T-helper 2 cell treated with Interferon-gamma antibody and Interleukin-4, amounts not matched to agents 5 μg/mL and 100 μg/mL, for 36 hours (primary cell): ENCODE results near the gene FAM114A2.

Experiments used
- DNase-seq: peaks from one replicate; pipeline ENCODE4 v3.0.0; 2021; ENCODE audit warnings: low spot score
- H3K27ac Mint-ChIP-seq: one replicate; pipeline ENCODE4 v1.8.0; 2021; ENCODE audit warnings: mild to moderate bottlenecking, mixed read lengths
- H3K27me3 Mint-ChIP-seq: one replicate; pipeline ENCODE4 v1.8.0; 2021; ENCODE audit warnings: low read depth, mixed read lengths
- H3K36me3 Mint-ChIP-seq: one replicate; pipeline ENCODE4 v1.8.0; 2021; ENCODE audit warnings: low read depth, mixed read lengths
- H3K4me1 Mint-ChIP-seq: one replicate; pipeline ENCODE4 v1.8.0; 2021; ENCODE audit warnings: low read depth, mixed read lengths
- H3K4me3 Mint-ChIP-seq: one replicate; pipeline ENCODE4 v1.8.0; 2022; ENCODE audit warnings: mild to moderate bottlenecking, moderate library complexity, mixed read lengths
- H3K9me3 Mint-ChIP-seq: one replicate; pipeline ENCODE4 v1.8.0; 2021; ENCODE audit warnings: mixed read lengths

The FAM114A2 gene

GRCh38 chr5:154063372-154063771 is 24.7 kb upstream of the FAM114A2 start:
- no peak overlapping the region for H3K4me3 Mint-ChIP-seq
- no peaks in the 10 kb centered on the region for H3K9me3 Mint-ChIP-seq
- peaks cover 14% of the 10 kb centered on the region for H3K4me1 Mint-ChIP-seq
- peaks cover 2% of the 10 kb centered on the region for H3K36me3 Mint-ChIP-seq
- no peak overlapping the region for H3K27ac Mint-ChIP-seq
- DNase-seq, result no peak
- peaks cover under 1% of the 10 kb centered on the region for H3K27me3 Mint-ChIP-seq

GRCh38 chr5:154060606-154061005 is 21.9 kb upstream of the FAM114A2 start:
- no peaks in the 10 kb centered on the region for H3K27me3 Mint-ChIP-seq
- no peak overlapping the region for H3K4me3 Mint-ChIP-seq
- H3K27ac Mint-ChIP-seq, result no peak overlapping the region
- peaks cover 14% of the 10 kb centered on the region for H3K4me1 Mint-ChIP-seq
- peaks cover 5% of the 10 kb centered on the region for H3K36me3 Mint-ChIP-seq
- H3K9me3 Mint-ChIP-seq, result no peaks in the 10 kb centered on the region
- DNase-seq, result no peak

DNA sequence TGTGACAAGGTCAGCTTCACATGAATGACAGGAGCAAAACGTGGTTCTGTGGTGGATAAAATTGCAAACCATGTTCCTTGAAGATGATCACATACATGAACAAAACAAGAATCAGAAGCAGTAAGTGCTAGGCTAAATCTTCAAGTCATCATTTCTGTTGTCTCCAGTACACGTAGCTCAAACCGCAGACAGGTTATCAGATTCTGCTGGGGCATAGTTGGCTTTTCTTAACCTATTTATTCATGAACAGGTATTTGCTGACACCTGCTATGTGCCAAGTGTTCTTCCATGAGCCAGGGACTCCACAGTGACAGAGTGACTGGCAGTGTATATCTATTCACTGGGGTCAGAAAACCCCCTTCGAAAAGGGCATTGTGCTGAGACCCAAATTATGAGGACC is 20.9 kb upstream of the FAM114A2 start:
- peaks cover 10% of the 10 kb centered on the region for H3K36me3 Mint-ChIP-seq
- no peaks in the 10 kb centered on the region for H3K9me3 Mint-ChIP-seq
- peaks cover 14% of the 10 kb centered on the region for H3K4me1 Mint-ChIP-seq
- no peak overlapping the region for H3K4me3 Mint-ChIP-seq
- no peak for DNase-seq
- H3K27me3 Mint-ChIP-seq, result no peaks in the 10 kb centered on the region
- H3K27ac Mint-ChIP-seq, result no peak overlapping the region

DNA sequence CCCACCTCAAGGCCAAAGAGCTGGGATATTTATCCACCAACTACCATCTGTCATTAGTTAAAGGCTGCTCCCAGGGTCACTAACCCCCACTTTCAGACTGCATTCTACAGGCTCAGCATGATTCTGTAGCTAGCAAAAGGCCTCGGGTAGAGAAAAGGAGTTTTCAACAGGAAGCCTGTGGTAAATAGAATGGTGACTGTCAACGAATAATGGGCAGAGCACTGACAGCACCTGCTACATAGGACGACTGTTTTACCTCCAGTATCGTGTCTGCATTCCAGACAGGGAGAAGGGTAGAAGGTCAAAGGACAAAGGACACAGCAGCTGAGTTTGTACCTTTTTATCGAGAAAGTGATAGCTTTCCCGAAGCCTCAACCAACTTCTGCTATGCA is 20.3 kb upstream of the FAM114A2 start:
- Mint-ChIP-seq H3K4me3 (peak overlapping the region; percentile 0), H3K27me3 (no peaks in the 10 kb centered on the region), H3K4me1 (peaks cover 14% of the 10 kb centered on the region), H3K27ac (peak overlapping the region; percentile 9), H3K9me3 (no peaks in the 10 kb centered on the region), H3K36me3 (peaks cover 10% of the 10 kb centered on the region)
- DNase-seq, result no peak

- no peak for DNase-seq
- H3K27ac Mint-ChIP-seq, result no peak overlapping the region
- peak overlapping the region; percentile 0 for H3K4me3 Mint-ChIP-seq
Measured at GRCh38 chr5:154058055-154059038, 19.6 kb upstream of the FAM114A2 start.

GRCh38 chr5:154055201-154055600 is 16.5 kb upstream of the FAM114A2 start:
- Mint-ChIP-seq H3K4me3 (no peak overlapping the region), H3K4me1 (peaks cover 16% of the 10 kb centered on the region), H3K27me3 (no peaks in the 10 kb centered on the region), H3K36me3 (peaks cover 17% of the 10 kb centered on the region), H3K27ac (no peak overlapping the region), H3K9me3 (no peaks in the 10 kb centered on the region)
- DNase-seq, result no peak

More at GRCh38 chr5:154058055-154059038, 19.6 kb upstream of the FAM114A2 start:
- H3K27me3 Mint-ChIP-seq, result no peaks in the 10 kb centered on the region
- H3K36me3 Mint-ChIP-seq, result peaks cover 9% of the 10 kb centered on the region
- H3K9me3 Mint-ChIP-seq, result no peaks in the 10 kb centered on the region
- H3K4me1 Mint-ChIP-seq, result peaks cover 14% of the 10 kb centered on the region

DNA sequence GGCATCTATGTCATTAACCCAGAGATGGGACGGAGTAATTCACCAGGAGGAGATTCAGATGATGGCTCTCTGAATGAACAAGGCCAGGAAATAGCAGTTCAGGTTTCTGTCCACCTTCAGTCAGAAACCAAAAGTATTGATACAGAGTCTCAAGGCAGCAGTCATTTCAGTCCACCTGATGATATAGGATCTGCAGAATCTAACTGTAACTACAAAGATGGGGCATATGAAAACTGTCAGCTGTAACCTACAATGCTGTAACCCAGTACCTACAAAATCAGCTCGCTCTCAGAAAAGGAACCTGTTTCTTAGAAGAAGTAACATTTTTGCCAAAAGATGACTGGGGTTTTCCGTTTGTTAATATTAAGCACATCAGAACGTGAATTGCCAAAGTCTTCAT is 14.8 kb upstream of the FAM114A2 start:
- no peak for DNase-seq
- no peak overlapping the region for H3K27ac Mint-ChIP-seq
- peaks cover 23% of the 10 kb centered on the region for H3K36me3 Mint-ChIP-seq
- H3K27me3 Mint-ChIP-seq, result no peaks in the 10 kb centered on the region
- H3K4me3 Mint-ChIP-seq, result no peak overlapping the region
- no peaks in the 10 kb centered on the region for H3K9me3 Mint-ChIP-seq
- peaks cover 7% of the 10 kb centered on the region for H3K4me1 Mint-ChIP-seq

GRCh38 chr5:154049636-154050035 is 10.9 kb upstream of the FAM114A2 start:
- Mint-ChIP-seq H3K27me3 (no peaks in the 10 kb centered on the region), H3K4me3 (no peak overlapping the region), H3K27ac (no peak overlapping the region), H3K36me3 (peaks cover 23% of the 10 kb centered on the region), H3K4me1 (peaks cover 22% of the 10 kb centered on the region), H3K9me3 (no peaks in the 10 kb centered on the region)
- DNase-seq, result no peak

GRCh38 chr5:154047324-154047723 is 8.6 kb upstream of the FAM114A2 start:
- H3K4me3 Mint-ChIP-seq, result no peak overlapping the region
- peaks cover 17% of the 10 kb centered on the region for H3K36me3 Mint-ChIP-seq
- H3K4me1 Mint-ChIP-seq, result peaks cover 29% of the 10 kb centered on the region
- no peak for DNase-seq
- H3K27me3 Mint-ChIP-seq, result no peaks in the 10 kb centered on the region
- H3K27ac Mint-ChIP-seq, result peak overlapping the region; percentile 18
- H3K9me3 Mint-ChIP-seq, result no peaks in the 10 kb centered on the region

- Mint-ChIP-seq H3K9me3 (no peaks in the 10 kb centered on the region), H3K36me3 (peaks cover 17% of the 10 kb centered on the region), H3K27me3 (no peaks in the 10 kb centered on the region), H3K27ac (no peak overlapping the region), H3K4me1 (peaks cover 34% of the 10 kb centered on the region), H3K4me3 (no peak overlapping the region)
- no peak for DNase-seq
Measured at GRCh38 chr5:154046486-154046885, 7.8 kb upstream of the FAM114A2 start.

DNA sequence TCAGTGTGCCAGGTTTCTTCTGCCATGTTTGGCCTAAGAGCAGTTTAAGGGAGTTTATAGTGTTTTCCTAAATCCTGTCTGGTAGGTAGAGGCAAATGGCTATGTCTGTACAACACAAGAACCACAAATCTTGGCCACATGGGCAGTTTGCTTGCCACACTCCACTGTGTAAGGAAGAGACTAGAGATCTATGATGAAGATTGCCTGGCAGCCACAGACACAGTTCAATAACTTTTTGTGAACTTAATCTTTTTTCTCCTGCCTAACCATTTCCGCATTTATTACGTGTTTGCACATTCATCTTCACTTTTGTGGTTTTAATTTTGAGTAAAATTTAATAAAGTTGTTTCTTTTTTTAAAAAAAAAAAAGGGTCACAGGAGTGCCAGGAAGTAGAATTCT is 5.9 kb upstream of the FAM114A2 start:
- Mint-ChIP-seq H3K4me1 (peaks cover 40% of the 10 kb centered on the region), H3K27me3 (no peaks in the 10 kb centered on the region), H3K27ac (no peak overlapping the region), H3K9me3 (no peaks in the 10 kb centered on the region), H3K36me3 (peaks cover 11% of the 10 kb centered on the region), H3K4me3 (no peak overlapping the region)
- DNase-seq, result no peak

DNA sequence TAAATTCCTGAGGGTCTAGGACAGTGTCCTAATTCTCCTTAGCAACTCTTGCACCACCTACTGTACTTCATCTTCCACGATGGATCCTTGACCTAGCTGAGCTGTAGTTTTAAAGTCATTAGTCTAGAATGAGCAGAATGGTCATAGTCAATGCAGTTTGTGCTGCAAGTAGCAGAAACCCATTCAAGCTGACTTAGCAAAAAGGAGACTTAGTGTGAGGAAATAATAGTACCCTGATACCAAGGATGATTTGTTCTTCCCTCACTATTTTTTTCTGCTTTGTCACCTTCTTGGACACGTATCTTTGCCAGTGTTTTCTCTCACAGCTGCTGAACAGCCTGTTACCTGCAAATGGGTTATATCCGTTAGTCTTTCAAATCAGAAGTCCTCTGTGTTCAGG is 5.4 kb upstream of the FAM114A2 start:
- Mint-ChIP-seq H3K4me1 (peaks cover 45% of the 10 kb centered on the region), H3K27ac (no peak overlapping the region), H3K27me3 (no peaks in the 10 kb centered on the region), H3K36me3 (peaks cover 11% of the 10 kb centered on the region), H3K9me3 (no peaks in the 10 kb centered on the region), H3K4me3 (no peak overlapping the region)
- DNase-seq, result no peak

DNA sequence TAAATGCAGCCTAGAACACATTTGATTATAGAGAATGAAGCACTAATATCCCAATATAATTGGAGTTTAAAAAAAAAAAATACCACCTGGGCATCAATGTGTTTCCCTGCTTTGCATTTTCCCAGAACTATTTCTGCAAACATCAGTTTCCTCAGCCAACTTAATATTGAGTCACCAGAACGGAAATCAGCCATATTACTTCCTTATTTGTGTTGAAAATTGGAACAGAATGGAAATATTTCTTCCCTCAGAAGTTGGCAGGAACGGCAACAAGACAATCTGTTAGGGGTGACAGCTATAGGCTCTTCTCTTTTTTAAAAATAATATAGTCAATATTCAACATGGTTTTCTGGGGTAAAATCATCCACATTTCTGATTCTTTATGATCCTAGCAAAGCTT is 4.1 kb upstream of the FAM114A2 start:
- no peaks in the 10 kb centered on the region for H3K9me3 Mint-ChIP-seq
- no peak for DNase-seq
- no peak overlapping the region for H3K4me3 Mint-ChIP-seq
- peaks cover 42% of the 10 kb centered on the region for H3K4me1 Mint-ChIP-seq
- H3K27ac Mint-ChIP-seq, result no peak overlapping the region
- H3K36me3 Mint-ChIP-seq, result peaks cover 11% of the 10 kb centered on the region
- H3K27me3 Mint-ChIP-seq, result no peaks in the 10 kb centered on the region

DNA sequence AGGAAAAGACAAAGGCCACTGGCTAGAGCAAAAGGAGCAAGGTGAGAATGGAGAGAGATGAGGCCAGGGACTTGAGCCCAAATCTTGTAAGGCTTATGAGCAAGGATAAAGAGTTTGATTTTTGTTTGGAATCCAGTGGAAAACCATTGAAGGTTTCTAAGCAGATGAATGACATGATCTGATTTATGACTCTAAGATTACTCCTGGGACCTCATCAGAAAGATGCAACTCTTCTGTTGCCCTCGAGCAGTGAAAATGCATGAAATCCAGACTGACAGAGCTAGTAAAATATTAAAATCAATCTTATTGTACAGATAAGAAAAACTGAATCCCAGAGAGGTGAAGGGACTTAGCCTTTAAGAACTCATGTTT is 734 bp upstream of the FAM114A2 start:
- Mint-ChIP-seq H3K27me3 (no peaks in the 10 kb centered on the region), H3K4me1 (peaks cover 30% of the 10 kb centered on the region), H3K9me3 (no peaks in the 10 kb centered on the region), H3K27ac (peak overlapping the region; percentile 96), H3K36me3 (peaks cover 5% of the 10 kb centered on the region), H3K4me3 (peak overlapping the region; percentile 94)
- DNase-seq, result no peak
